Prostate gland (tissue), 2 donors: ENCODE measurements around the gene NNAT.

Source experiments
- CTCF ChIP-seq, 4 experiments: fragments of 200-600 bp in 2 of 4; fragments of 450-650 bp in 2 of 4; sonication (generic) in 2 of 4; IDR thresholded peaks; 1 replicate in 3 of 4; 2 replicates in 1 of 4; pipeline ENCODE4 v1.5.1; 2016 to 2019; ENCODE audit warnings: antibody characterized with exemption in 4 of 4, mild to moderate bottlenecking in 2 of 4, moderate library complexity in 2 of 4
- POLR2A ChIP-seq: fragments of 450-650 bp; IDR thresholded peaks from one replicate; pipeline ENCODE4 v1.6.1; 2016; ENCODE audit warnings: antibody characterized with exemption, mild to moderate bottlenecking
- POLR2AphosphoS5 ChIP-seq: sonication (generic); formaldehyde crosslinking; IDR thresholded peaks from one replicate; pipeline ENCODE4 v1.6.1; 2017; ENCODE audit warnings: antibody characterized with exemption

DNA sequence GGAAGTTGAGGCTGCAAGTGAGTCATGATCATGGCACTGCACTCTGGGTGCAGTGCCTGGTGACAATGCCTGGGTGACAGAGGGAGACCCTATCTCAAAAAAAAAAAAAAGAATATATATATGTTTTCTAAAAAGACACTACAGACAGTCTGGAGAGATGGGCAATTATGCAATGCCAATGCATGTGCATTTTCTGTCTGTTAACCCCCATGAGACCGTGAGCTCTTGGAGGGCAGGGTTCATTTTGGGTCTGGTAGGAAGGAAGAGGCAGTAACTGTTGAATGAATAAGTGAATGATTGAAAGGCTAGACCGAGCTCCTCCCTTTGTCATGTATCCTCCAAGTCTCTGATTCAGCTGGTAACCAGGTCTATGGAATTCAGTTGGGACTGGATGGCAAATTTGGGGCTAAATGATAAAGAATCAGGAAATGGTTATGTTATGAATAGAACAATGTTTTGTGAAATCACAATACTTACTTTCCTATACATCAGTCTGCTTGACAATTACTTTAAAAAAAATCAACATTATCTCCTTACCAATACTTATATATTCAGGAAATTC is 12.2 kb downstream of the NNAT start:
- TF ChIP-seq CTCF (IDR thresholded peaks at IDR 0.05) (no peak), POLR2A (no peak), POLR2AphosphoS5 (no peak)
